ENCODE results near the gene TPRG1L.

TPRG1L gene

DNA sequence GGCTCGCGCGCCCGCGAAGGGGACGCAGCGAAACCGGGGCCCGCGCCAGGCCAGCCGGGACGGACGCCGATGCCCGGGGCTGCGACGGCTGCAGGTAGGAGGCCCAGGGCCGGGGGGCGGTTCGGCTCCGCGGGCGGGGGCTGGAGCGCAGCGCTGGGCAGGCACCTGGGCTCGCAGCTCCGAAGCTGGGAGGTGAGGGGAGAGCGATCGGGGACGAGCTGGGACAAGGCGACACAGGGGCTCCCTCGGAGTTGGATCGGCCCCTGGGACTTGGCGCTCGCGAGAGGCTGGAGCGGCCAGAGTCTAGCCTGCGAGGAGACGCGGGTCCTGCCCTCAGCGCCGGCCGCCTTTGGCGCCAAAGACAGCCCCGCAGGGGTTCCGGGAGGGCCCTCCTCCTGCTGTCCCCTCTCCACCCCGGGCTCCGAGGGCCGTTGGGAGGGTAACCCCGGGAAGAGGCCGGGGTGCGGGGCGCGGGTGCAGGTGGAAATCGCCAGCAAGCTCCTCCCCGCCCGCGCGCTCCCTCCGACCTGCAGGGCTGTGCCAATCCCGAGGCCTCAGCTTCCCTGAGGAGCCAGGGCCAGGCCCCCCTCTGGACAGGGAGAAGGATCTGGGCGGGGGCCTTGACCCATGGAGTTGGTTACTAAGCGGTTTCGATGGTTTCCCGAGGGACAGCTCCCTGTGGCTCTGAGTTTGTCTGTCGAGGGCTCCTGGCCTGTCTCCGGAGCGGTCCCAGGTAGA, 27.9 kb downstream of the TPRG1L start:
- Histone ChIP-seq H3K27me3 (ENCODE audit: insufficient read depth, poor library complexity, severe bottlenecking) (peaks cover 60% of the 10 kb centered on the region), H3K4me3 (replicated peaks; ENCODE audit: insufficient read depth, low read length) (peak overlapping the region; percentile 26), H3K27ac (replicated peaks) (no peak overlapping the region)
- no peak for TF ChIP-seq SPI1 (IDR thresholded peaks at IDR 0.05; ENCODE audit: borderline replicate concordance, low read depth)
- TF ChIP-seq, protein P1, sequence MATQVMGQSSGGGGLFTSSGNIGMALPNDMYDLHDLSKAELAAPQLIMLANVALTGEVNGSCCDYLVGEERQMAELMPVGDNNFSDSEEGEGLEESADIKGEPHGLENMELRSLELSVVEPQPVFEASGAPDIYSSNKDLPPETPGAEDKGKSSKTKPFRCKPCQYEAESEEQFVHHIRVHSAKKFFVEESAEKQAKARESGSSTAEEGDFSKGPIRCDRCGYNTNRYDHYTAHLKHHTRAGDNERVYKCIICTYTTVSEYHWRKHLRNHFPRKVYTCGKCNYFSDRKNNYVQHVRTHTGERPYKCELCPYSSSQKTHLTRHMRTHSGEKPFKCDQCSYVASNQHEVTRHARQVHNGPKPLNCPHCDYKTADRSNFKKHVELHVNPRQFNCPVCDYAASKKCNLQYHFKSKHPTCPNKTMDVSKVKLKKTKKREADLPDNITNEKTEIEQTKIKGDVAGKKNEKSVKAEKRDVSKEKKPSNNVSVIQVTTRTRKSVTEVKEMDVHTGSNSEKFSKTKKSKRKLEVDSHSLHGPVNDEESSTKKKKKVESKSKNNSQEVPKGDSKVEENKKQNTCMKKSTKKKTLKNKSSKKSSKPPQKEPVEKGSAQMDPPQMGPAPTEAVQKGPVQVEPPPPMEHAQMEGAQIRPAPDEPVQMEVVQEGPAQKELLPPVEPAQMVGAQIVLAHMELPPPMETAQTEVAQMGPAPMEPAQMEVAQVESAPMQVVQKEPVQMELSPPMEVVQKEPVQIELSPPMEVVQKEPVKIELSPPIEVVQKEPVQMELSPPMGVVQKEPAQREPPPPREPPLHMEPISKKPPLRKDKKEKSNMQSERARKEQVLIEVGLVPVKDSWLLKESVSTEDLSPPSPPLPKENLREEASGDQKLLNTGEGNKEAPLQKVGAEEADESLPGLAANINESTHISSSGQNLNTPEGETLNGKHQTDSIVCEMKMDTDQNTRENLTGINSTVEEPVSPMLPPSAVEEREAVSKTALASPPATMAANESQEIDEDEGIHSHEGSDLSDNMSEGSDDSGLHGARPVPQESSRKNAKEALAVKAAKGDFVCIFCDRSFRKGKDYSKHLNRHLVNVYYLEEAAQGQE (IDR thresholded peaks at IDR 0.05; ENCODE audit: insufficient replicate concordance, low read depth), result no peak
- no peak for TF ChIP-seq GABPA (IDR thresholded peaks at IDR 0.05; ENCODE audit: low read depth)
- TF ChIP-seq, protein P2, sequence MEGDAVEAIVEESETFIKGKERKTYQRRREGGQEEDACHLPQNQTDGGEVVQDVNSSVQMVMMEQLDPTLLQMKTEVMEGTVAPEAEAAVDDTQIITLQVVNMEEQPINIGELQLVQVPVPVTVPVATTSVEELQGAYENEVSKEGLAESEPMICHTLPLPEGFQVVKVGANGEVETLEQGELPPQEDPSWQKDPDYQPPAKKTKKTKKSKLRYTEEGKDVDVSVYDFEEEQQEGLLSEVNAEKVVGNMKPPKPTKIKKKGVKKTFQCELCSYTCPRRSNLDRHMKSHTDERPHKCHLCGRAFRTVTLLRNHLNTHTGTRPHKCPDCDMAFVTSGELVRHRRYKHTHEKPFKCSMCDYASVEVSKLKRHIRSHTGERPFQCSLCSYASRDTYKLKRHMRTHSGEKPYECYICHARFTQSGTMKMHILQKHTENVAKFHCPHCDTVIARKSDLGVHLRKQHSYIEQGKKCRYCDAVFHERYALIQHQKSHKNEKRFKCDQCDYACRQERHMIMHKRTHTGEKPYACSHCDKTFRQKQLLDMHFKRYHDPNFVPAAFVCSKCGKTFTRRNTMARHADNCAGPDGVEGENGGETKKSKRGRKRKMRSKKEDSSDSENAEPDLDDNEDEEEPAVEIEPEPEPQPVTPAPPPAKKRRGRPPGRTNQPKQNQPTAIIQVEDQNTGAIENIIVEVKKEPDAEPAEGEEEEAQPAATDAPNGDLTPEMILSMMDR (IDR thresholded peaks at IDR 0.05; ENCODE audit: insufficient read depth, low read length), result no peak
- no peak for TF ChIP-seq POLR2AphosphoS5 (IDR thresholded peaks at IDR 0.05; ENCODE audit: low read depth)
- no peak for DNase-seq (ENCODE audit: low read depth in 1 of 2, low spot score in 1 of 2)

DNA sequence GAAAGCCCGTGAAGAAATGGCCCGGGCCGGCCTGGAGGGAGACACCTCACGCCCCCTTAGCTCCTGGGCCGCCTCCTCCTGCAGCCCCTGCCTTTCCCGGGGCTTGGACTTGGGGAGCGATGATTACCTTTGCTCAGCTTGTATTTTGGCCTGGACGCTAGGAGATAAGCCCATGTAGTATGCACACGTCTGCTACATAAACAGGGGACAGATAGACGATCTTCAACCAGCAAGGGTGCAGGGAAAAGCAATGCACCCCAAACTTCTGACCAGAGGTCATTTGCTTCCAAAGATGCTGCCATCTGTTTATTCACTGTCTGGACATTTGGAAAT, 28.4 kb downstream of the TPRG1L start:
- no peak for DNase-seq (ENCODE audit: low read depth in 1 of 2, low spot score in 1 of 2)
- Histone ChIP-seq H3K4me3 (replicated peaks; ENCODE audit: insufficient read depth, low read length) (no peak overlapping the region; the same call in 1 of the 2 replicates), H3K27ac (replicated peaks) (no peak overlapping the region), H3K27me3 (ENCODE audit: insufficient read depth, poor library complexity, severe bottlenecking) (peaks cover 60% of the 10 kb centered on the region)
- TF ChIP-seq POLR2AphosphoS5 (IDR thresholded peaks at IDR 0.05; ENCODE audit: low read depth), result no peak
- TF ChIP-seq, protein P1 (IDR thresholded peaks at IDR 0.05; ENCODE audit: insufficient replicate concordance, low read depth), result no peak
- no peak for TF ChIP-seq GABPA (IDR thresholded peaks at IDR 0.05; ENCODE audit: low read depth)
- TF ChIP-seq, protein P2 (IDR thresholded peaks at IDR 0.05; ENCODE audit: insufficient read depth, low read length), result no peak
- no peak for TF ChIP-seq SPI1 (IDR thresholded peaks at IDR 0.05; ENCODE audit: borderline replicate concordance, low read depth)

DNA sequence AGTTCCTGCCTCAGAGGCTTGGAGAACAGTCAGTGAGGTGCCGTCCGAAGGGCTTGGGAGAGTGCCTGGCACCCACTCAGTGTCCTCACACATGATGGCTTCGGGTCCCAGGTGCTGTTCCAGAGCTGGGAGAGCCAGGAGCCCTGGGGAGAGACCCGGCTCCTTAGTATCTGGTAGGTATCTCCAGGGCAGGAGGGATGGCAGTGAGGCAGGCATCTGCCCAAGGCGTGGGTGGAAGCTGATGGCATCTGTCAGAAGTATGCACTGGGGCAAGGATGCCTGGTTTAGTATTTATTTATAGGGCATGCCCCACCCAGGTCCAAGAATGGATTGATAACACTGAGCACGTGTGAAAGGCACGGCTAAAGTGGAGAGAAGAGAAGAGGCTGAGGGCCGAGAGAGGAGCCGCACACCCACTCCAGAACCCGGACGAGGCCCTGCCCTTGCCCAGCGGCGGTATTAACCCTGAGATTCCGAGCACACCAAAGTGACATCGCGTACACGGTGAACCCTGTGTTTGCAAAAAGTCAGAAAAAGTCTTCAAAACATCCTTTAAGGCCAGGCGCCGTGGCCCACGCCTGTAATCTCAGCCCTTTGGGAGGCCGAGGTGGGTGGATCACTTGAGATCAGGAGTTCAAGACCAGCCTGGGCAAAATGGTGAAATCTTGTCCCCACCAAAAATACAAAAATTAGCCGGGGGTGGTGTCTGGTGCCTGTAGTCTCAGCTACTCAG, 29.9 kb downstream of the TPRG1L start:
- H3K27me3 ChIP-seq (ENCODE audit: insufficient read depth, poor library complexity, severe bottlenecking), result peaks cover 60% of the 10 kb centered on the region
- no peak overlapping the region for H3K4me3 ChIP-seq (replicated peaks; ENCODE audit: insufficient read depth, low read length)
- no peak for DNase-seq (ENCODE audit: low read depth in 1 of 2, low spot score in 1 of 2)
- no peak overlapping the region for H3K27ac ChIP-seq (replicated peaks)
- TF ChIP-seq, protein P2 (IDR thresholded peaks at IDR 0.05; ENCODE audit: insufficient read depth, low read length), result no peak
- no peak for TF ChIP-seq POLR2AphosphoS5 (IDR thresholded peaks at IDR 0.05; ENCODE audit: low read depth)
- no peak for TF ChIP-seq SPI1 (IDR thresholded peaks at IDR 0.05; ENCODE audit: borderline replicate concordance, low read depth)

Data from HL-60 (cell line).